K562 (cell line): ENCODE results near the gene ASCL3. TPM values are rescaled to one million over a fixed set of nuclear protein-coding genes. Genes with fewer than 3 reads are reported as not detected.

Experiments
- CEBPG ChIP-seq, 3 experiments: fragments of 200-800 bp in 1 of 3; sonication (Bioruptor generic) in 1 of 3; sonication (generic) in 1 of 3; formaldehyde crosslinking in 1 of 3; IDR thresholded peaks in 2 of 3; conservative IDR thresholded peaks in 1 of 3; 2 replicates each; pipeline versions ENCODE4 v1.6.1 to v1.8.0; 2016 to 2022; ENCODE audit warnings: missing compliant biosample characterization in 2 of 3, missing genetic modification characterization in 2 of 3, mild to moderate bottlenecking in 1 of 3, missing genetic modification reagents in 1 of 3
- CHCHD3 ChIP-seq: fragments of 250-450 bp; sonication (Bioruptor Pico); IDR thresholded peaks from 2 replicates; pipeline ENCODE4 v2.1.2; 2022; ENCODE audit warnings: mild to moderate bottlenecking
- ELF1 ChIP-seq: fragments of 200-800 bp; sonication (Bioruptor generic); IDR thresholded peaks from 2 replicates; pipeline ENCODE4 v1.6.1; 2016; ENCODE audit warnings: missing genetic modification characterization, missing compliant biosample characterization
- HNRNPK ChIP-seq: fragments of 200-400 bp; formaldehyde crosslinking; IDR thresholded peaks from one replicate; pipeline ENCODE4 v1.6.1; 2018; ENCODE audit warnings: mild to moderate bottlenecking, low read depth, low read length; ENCODE audit not compliant: poor library complexity, severe bottlenecking
- KLF16 ChIP-seq: IDR thresholded peaks from 2 replicates; pipeline ENCODE4 v1.6.1; 2016; ENCODE audit warnings: antibody characterized with exemption
- NR3C1 ChIP-seq: sonication (generic); formaldehyde crosslinking; IDR thresholded peaks from 2 replicates; pipeline ENCODE4 v1.8.1; 2022; ENCODE audit warnings: missing genetic modification reagents
- PURB ChIP-seq: sonication (generic); formaldehyde crosslinking; IDR thresholded peaks from 2 replicates; pipeline ENCODE4 v1.9.0; 2021; ENCODE audit warnings: low read depth, mild to moderate bottlenecking, missing genetic modification reagents
- SMARCA5 ChIP-seq: fragments of 450-650 bp; IDR thresholded peaks from 2 replicates; pipeline ENCODE4 v1.6.1; 2016
- SREBF2 ChIP-seq: sonication (generic); formaldehyde crosslinking; IDR thresholded peaks from 2 replicates; pipeline ENCODE4 v1.4.0; 2020; ENCODE audit warnings: mild to moderate bottlenecking, missing genetic modification reagents
- SRSF1 ChIP-seq: fragments of 200-400 bp; formaldehyde crosslinking; IDR thresholded peaks from 2 replicates; pipeline ENCODE4 v1.6.1; 2017; ENCODE audit warnings: mild to moderate bottlenecking, low read depth, low read length, moderate library complexity
- STAG1 ChIP-seq: sonication (generic); formaldehyde crosslinking; IDR thresholded peaks from 2 replicates; pipeline ENCODE4 v1.5.0; 2020; ENCODE audit warnings: missing genetic modification reagents, borderline replicate concordance
- TSC22D4 ChIP-seq: fragments of 450-650 bp; IDR thresholded peaks from 2 replicates; pipeline ENCODE4 v1.6.1; 2016; ENCODE audit warnings: missing genetic modification characterization, missing biosample characterization, control low read depth
- ZNF140 ChIP-seq: fragments of 250-450 bp; sonication (Bioruptor Pico); IDR thresholded peaks from 2 replicates; pipeline ENCODE4 v1.8.0; 2021; ENCODE audit warnings: moderate library complexity, mild to moderate bottlenecking, inconsistent platforms
- polyA plus RNA-seq, 8 experiments: library from polyadenylated mRNA; depleted of rRNA in 4 of 8; stranded (reverse) in 5 of 8; unstranded in 3 of 8; fragments of >200 nt; fragmentation: Nextera tagmentation in 2 of 8; fragmentation: Illumina TruSeq in 1 of 8; extraction: Ambion mirVana in 2 of 8; extraction: Trizol in 1 of 8; gene quantifications; 2 replicates each; pipeline versions ENCODE4 v1.2.1 to v1.2.3, GENCODE V29; 2011 to 2014; ENCODE audit warnings: inconsistent platforms in 1 of 8, missing spikeins in 1 of 8
- total RNA-seq, 7 experiments: library from RNA; depleted of rRNA in 6 of 7; stranded (reverse); fragments of >200 nt in 6 of 7; fragmentation: Illumina TruSeq in 2 of 7; extraction: Trizol in 2 of 7; gene quantifications; 2 replicates each; pipeline versions ENCODE4 v1.2.1 to v1.2.3, GENCODE V29; 2011 to 2021; ENCODE audit warnings: low replicate concordance in 1 of 7
- TF ChIP-seq, protein P1 (sequence below): fragments of 450-650 bp; IDR thresholded peaks from 2 replicates; pipeline ENCODE4 v1.7.0; 2016; ENCODE audit warnings: borderline replicate concordance
- TF ChIP-seq, protein P2 (sequence below): fragments of 250-450 bp; sonication (Bioruptor Pico); IDR thresholded peaks from 2 replicates; pipeline ENCODE4 v1.9.0; 2021; ENCODE audit warnings: mild to moderate bottlenecking
- TF ChIP-seq, protein P3 (sequence below): fragments of 250-450 bp; sonication (Bioruptor Pico); IDR thresholded peaks from 2 replicates; pipeline ENCODE4 v1.8.0; 2022; ENCODE audit warnings: moderate library complexity, mild to moderate bottlenecking, inconsistent platforms
- TF ChIP-seq, protein P4 (sequence below): fragments of 250-450 bp; sonication (Bioruptor Pico); IDR thresholded peaks from 2 replicates; pipeline ENCODE4 v1.5.0; 2021
- TF ChIP-seq, protein P5 (sequence below): fragments of 450-650 bp; IDR thresholded peaks from 2 replicates; pipeline ENCODE4 v1.7.1; 2018; ENCODE audit warnings: mild to moderate bottlenecking, low read depth; ENCODE audit not compliant: partially characterized antibody
- TF ChIP-seq, protein P6 (sequence below): fragments of 250-450 bp; sonication (Bioruptor Pico); IDR thresholded peaks from 2 replicates; pipeline ENCODE4 v1.4.0; 2020; ENCODE audit warnings: mild to moderate bottlenecking, moderate library complexity

ASCL3 gene
- total and polyA plus RNA-seq, 9 of the 15 experiments (the other 6 are each of a cell fraction or from before 2014, with no cell fraction given), result not detected

DNA sequence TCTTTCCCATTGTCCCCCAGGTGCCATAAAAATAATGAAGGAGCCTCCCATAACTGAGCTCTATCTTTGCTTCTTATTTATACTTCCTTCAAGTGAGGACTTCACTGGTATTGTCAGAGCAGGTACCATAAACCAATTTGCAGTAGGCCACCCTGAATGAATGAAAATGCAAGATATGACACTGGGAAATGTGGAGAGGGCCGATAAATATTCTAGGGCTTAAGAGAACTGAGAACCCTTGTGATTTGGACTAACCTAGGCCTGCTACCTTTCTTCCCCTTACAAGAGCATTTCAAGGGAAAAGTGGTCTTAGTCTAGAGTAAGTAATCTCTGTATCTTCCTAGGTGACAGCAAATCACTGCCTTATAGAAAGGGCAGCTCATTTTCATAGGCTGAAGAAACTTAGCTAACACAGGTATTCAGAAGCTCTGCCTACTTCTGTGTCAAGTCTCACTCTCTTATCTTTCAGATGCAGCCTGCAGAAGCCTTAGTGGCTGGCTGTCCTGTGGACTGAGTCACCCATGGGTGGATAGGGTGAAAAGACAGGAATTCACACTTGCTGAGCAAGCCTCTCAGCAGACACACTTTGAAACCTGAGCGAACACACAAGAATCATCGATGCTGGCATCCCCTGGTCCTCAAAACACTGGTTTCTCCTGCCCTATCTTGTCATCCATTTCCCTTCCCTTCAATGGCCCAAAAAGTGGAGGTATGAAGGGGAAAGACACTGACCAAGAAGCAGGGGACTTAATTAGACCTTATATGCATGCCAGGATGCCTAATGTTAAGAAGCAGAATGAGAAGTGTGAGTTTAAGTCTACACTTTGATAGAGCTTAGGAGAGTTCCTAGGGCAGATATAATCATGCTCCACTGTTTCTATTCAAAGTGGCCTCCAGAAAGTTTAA lies 45.8 kb upstream of the ASCL3 start (continued):
- TF ChIP-seq ZNF140 (CRISPR knock-in tag), result no peak
- no peak for TF ChIP-seq PURB (CRISPR knock-in tag)
- TF ChIP-seq SMARCA5, result no peak
- no peak for TF ChIP-seq SREBF2
- TF ChIP-seq, protein P1, sequence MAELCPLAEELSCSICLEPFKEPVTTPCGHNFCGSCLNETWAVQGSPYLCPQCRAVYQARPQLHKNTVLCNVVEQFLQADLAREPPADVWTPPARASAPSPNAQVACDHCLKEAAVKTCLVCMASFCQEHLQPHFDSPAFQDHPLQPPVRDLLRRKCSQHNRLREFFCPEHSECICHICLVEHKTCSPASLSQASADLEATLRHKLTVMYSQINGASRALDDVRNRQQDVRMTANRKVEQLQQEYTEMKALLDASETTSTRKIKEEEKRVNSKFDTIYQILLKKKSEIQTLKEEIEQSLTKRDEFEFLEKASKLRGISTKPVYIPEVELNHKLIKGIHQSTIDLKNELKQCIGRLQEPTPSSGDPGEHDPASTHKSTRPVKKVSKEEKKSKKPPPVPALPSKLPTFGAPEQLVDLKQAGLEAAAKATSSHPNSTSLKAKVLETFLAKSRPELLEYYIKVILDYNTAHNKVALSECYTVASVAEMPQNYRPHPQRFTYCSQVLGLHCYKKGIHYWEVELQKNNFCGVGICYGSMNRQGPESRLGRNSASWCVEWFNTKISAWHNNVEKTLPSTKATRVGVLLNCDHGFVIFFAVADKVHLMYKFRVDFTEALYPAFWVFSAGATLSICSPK, result no peak
- TF ChIP-seq, protein P2, sequence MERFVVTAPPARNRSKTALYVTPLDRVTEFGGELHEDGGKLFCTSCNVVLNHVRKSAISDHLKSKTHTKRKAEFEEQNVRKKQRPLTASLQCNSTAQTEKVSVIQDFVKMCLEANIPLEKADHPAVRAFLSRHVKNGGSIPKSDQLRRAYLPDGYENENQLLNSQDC (CRISPR knock-in tag), result no peak
- no peak for TF ChIP-seq CEBPG (CRISPR knock-in tag; IDR thresholded peaks at IDR 0.05)
- TF ChIP-seq CEBPG (tag; conservative IDR thresholded peaks at IDR 0.05 in 1 of 2, IDR thresholded peaks at IDR 0.05 in 1 of 2), result no peak
- no peak for TF ChIP-seq SRSF1
- no peak for TF ChIP-seq HNRNPK
- TF ChIP-seq STAG1 (CRISPR knock-in tag), result no peak
- TF ChIP-seq TSC22D4 (tag), result no peak
- no peak for TF ChIP-seq NR3C1 (CRISPR knock-in tag)
- TF ChIP-seq, protein P3, sequence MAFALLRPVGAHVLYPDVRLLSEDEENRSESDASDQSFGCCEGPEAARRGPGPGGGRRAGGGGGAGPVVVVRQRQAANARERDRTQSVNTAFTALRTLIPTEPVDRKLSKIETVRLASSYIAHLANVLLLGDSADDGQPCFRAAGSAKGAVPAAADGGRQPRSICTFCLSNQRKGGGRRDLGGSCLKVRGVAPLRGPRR (CRISPR knock-in tag), result no peak
- TF ChIP-seq, protein P4, sequence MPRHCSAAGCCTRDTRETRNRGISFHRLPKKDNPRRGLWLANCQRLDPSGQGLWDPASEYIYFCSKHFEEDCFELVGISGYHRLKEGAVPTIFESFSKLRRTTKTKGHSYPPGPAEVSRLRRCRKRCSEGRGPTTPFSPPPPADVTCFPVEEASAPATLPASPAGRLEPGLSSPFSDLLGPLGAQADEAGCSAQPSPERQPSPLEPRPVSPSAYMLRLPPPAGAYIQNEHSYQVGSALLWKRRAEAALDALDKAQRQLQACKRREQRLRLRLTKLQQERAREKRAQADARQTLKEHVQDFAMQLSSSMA, result no peak
- peak; percentile 67; the same call in 1 of the 2 replicates for TF ChIP-seq KLF16
- no peak for TF ChIP-seq ELF1 (tag)
- TF ChIP-seq, protein P5, sequence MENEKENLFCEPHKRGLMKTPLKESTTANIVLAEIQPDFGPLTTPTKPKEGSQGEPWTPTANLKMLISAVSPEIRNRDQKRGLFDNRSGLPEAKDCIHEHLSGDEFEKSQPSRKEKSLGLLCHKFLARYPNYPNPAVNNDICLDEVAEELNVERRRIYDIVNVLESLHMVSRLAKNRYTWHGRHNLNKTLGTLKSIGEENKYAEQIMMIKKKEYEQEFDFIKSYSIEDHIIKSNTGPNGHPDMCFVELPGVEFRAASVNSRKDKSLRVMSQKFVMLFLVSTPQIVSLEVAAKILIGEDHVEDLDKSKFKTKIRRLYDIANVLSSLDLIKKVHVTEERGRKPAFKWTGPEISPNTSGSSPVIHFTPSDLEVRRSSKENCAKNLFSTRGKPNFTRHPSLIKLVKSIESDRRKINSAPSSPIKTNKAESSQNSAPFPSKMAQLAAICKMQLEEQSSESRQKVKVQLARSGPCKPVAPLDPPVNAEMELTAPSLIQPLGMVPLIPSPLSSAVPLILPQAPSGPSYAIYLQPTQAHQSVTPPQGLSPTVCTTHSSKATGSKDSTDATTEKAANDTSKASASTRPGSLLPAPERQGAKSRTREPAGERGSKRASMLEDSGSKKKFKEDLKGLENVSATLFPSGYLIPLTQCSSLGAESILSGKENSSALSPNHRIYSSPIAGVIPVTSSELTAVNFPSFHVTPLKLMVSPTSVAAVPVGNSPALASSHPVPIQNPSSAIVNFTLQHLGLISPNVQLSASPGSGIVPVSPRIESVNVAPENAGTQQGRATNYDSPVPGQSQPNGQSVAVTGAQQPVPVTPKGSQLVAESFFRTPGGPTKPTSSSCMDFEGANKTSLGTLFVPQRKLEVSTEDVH, result no peak
- TF ChIP-seq, protein P6, sequence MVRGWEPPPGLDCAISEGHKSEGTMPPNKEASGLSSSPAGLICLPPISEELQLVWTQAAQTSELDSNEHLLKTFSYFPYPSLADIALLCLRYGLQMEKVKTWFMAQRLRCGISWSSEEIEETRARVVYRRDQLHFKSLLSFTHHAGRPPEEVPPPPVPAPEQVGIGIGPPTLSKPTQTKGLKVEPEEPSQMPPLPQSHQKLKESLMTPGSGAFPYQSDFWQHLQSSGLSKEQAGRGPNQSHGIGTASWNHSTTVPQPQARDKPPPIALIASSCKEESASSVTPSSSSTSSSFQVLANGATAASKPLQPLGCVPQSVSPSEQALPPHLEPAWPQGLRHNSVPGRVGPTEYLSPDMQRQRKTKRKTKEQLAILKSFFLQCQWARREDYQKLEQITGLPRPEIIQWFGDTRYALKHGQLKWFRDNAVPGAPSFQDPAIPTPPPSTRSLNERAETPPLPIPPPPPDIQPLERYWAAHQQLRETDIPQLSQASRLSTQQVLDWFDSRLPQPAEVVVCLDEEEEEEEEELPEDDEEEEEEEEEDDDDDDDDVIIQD, result no peak
- TF ChIP-seq CHCHD3 (CRISPR knock-in tag), result no peak
